H1 (cell line): ENCODE measurements around the gene CDK5RAP2.

Source experiments
- JUN ChIP-seq: IDR thresholded peaks from 2 replicates; pipeline ENCODE4 v1.6.1; 2011; ENCODE audit warnings: low read depth, mild to moderate bottlenecking, improper control_type of control experiment, low read length
- TAF1 ChIP-seq: IDR thresholded peaks from 2 replicates; pipeline ENCODE4 v1.6.1; 2011; ENCODE audit warnings: mild to moderate bottlenecking, low read depth, low read length

GRCh38 chr9:120513825-120514396 is 66.1 kb downstream of the CDK5RAP2 start:
- TF ChIP-seq JUN (no peak), TAF1 (no peak)
